ENCODE data around the gene DPH6. TPM values are rescaled to one million over a fixed set of nuclear protein-coding genes. Genes with fewer than 3 reads are reported as not detected.

The DPH6 gene
- polyA plus RNA-seq, 2 of the 4 experiments (the other 2 are of a cell fraction) = 11.0 to 33.6 TPM

GRCh38 chr15:35458176-35458856 is 87.6 kb downstream of the DPH6 start:
- no peaks in the 10 kb centered on the region for H3K4me1 ChIP-seq
- ATAC-seq (no peak), FAIRE-seq (no peak), DNase-seq (ENCODE audit: low read depth in 1 of 2, low spot score in 1 of 2) (no peak)
- H3K27ac ChIP-seq = no peak overlapping the region
- TF ChIP-seq HOXA7 (CRISPR knock-in tag; IDR thresholded peaks at IDR 0.05) = no peak
- TF ChIP-seq ZNF302 (CRISPR knock-in tag; IDR thresholded peaks at IDR 0.05) = no peak
- no peak for TF ChIP-seq ATOH8 (CRISPR knock-in tag; IDR thresholded peaks at IDR 0.05; ENCODE audit: low read depth)
- TF ChIP-seq EP300 (IDR thresholded peaks at IDR 0.05) = no peak
- TF ChIP-seq KDM5A (IDR thresholded peaks at IDR 0.05) = no peak
- no peak for TF ChIP-seq ELK1 (IDR thresholded peaks at IDR 0.05; ENCODE audit: low read depth, low read length)
- no peak overlapping the region for H3K4me2 ChIP-seq
- 89% methylated on average over 7 of the region's 7 CpGs for WGBS (ENCODE audit: missing lambda C conversion rate)
- ChIA-PET CTCF (no interaction called here), POLR2A (no interaction called here)
- no peak overlapping the region for H3K4me3 ChIP-seq
- no peaks in the 10 kb centered on the region for H3K9me3 ChIP-seq

- Histone ChIP-seq H3K27ac (no peak overlapping the region), H3K4me1 (peaks cover 5% of the 10 kb centered on the region; the same call in 1 of the 3 replicates), H3K9me3 (no peaks in the 10 kb centered on the region), H3K4me2 (no peak overlapping the region), H3K4me3 (no peak overlapping the region)
- no peak for DNase-seq (ENCODE audit: low read depth in 1 of 2, low spot score in 1 of 2)
- no peak for FAIRE-seq
- no peak for ATAC-seq
- no peak for TF ChIP-seq FOSL2 (IDR thresholded peaks at IDR 0.05)
- no peak for TF ChIP-seq FOSL2 (CRISPR knock-in tag; IDR thresholded peaks at IDR 0.05)
- no peak for TF ChIP-seq MYC (IDR thresholded peaks at IDR 0.05; ENCODE audit: borderline replicate concordance, low read length)
- TF ChIP-seq RAD21 (conservative IDR thresholded peaks at IDR 0.05 in 1 of 2, IDR thresholded peaks at IDR 0.05 in 1 of 2) = no peak
- TF ChIP-seq POLR2A (IDR thresholded peaks at IDR 0.05; ENCODE audit: low read length) = no peak
- no peak for TF ChIP-seq RNF2 (IDR thresholded peaks at IDR 0.05; ENCODE audit: borderline replicate concordance, low read depth)
- TF ChIP-seq PBX3 (IDR thresholded peaks at IDR 0.05) = no peak
- no peak for TF ChIP-seq EHF (CRISPR knock-in tag; IDR thresholded peaks at IDR 0.05)
- no peak for TF ChIP-seq PHF8 (IDR thresholded peaks at IDR 0.05; ENCODE audit: borderline replicate concordance, low read depth)
- no peak for TF ChIP-seq EHMT2 (IDR thresholded peaks at IDR 0.05; ENCODE audit: low read depth)
- no peak for TF ChIP-seq KDM1A (IDR thresholded peaks at IDR 0.05; ENCODE audit: low read depth)
- TF ChIP-seq USF2 (IDR thresholded peaks at IDR 0.05) = no peak
- ChIA-PET CTCF (interaction anchor here (1.1 kb wide), 1 partner anchor 14 kb away, joined by 3 read pairs; no protein-coding TSS in a partner anchor), POLR2A (no interaction called here)
Measured at GRCh38 chr15:35455201-35455600, 90.8 kb downstream of the DPH6 start.

GRCh38 chr15:35450492-35450891 is 95.5 kb downstream of the DPH6 start:
- Histone ChIP-seq H3K4me3 (no peak overlapping the region), H3K27ac (no peak overlapping the region), H3K4me2 (no peak overlapping the region), H3K9me3 (no peaks in the 10 kb centered on the region), H3K4me1 (peaks cover 20% of the 10 kb centered on the region; the same call in 2 of the 3 replicates)
- 88% methylated on average over 1 of the region's 1 CpG for WGBS (ENCODE audit: missing lambda C conversion rate)
- no peak for ATAC-seq
- ChIA-PET CTCF (no interaction called here), POLR2A (no interaction called here)
- no peak for TF ChIP-seq PBX3 (IDR thresholded peaks at IDR 0.05)
- no peak for TF ChIP-seq ZNF302 (CRISPR knock-in tag; IDR thresholded peaks at IDR 0.05)
- no peak for TF ChIP-seq RARB (CRISPR knock-in tag; IDR thresholded peaks at IDR 0.05)
- TF ChIP-seq SMC3 (IDR thresholded peaks at IDR 0.05) = no peak
- no peak for TF ChIP-seq CTCF (IDR thresholded peaks at IDR 0.05)
- TF ChIP-seq MAFK (IDR thresholded peaks at IDR 0.05; ENCODE audit: partially characterized antibody) = no peak
- no peak for TF ChIP-seq FOXS1 (CRISPR knock-in tag; IDR thresholded peaks at IDR 0.05)
- TF ChIP-seq GATA3 (IDR thresholded peaks at IDR 0.05; ENCODE audit: borderline replicate concordance) = no peak
- no peak for TF ChIP-seq RCOR1 (IDR thresholded peaks at IDR 0.05; ENCODE audit: low read depth, low read length)
- TF ChIP-seq USF2 (IDR thresholded peaks at IDR 0.05) = no peak
- TF ChIP-seq NR3C1 (IDR thresholded peaks at IDR 0.05) = no peak
- FAIRE-seq = no peak
- no peak for DNase-seq (ENCODE audit: low read depth in 1 of 2, low spot score in 1 of 2)

Measured in A549 (cell line).